Spleen (tissue), 7 donors: ENCODE measurements around the gene PRRT4.

Experiments
- CTCF ChIP-seq, 11 experiments: fragments of 200-600 bp in 7 of 11; fragments of 450-650 bp in 4 of 11; sonication (generic) in 4 of 11; IDR thresholded peaks in 8 of 11; conservative IDR thresholded peaks in 3 of 11; 1 replicate in 7 of 11; 2 replicates in 4 of 11; pipeline versions ENCODE4 v1.4.0 to v1.8.0; 2016 to 2021; ENCODE audit warnings: antibody characterized with exemption in 11 of 11, inconsistent platforms in 4 of 11, mild to moderate bottlenecking in 1 of 11
- POLR2AphosphoS5 ChIP-seq, 3 donors: sonication (generic); formaldehyde crosslinking; IDR thresholded peaks; one replicate each; pipeline ENCODE4 v1.5.1; 2017; ENCODE audit warnings: antibody characterized with exemption in 3 of 3
- donor health status: DM: no; HTN: no; CAD: no; lungs with moderate emphysema.
- donor health status: DM: no; HTN: no; CAD: no.
- donor health status: DM: no; HTN: no; CAD: no.

- no peak for TF ChIP-seq CTCF (IDR thresholded peaks at IDR 0.05 in 8 of 11, conservative IDR thresholded peaks at IDR 0.05 in 3 of 11)
- TF ChIP-seq POLR2AphosphoS5 (IDR thresholded peaks at IDR 0.05) = peak in 2 of 3 donors; percentile 43 to 61
These were observed 44.2 kb upstream of the PRRT4 start for GRCh38 chr7:128405471-128406313.
